GM12874 (cell line): Measurements from ENCODE around the gene XIRP1.

Experiments
- TF ChIP-seq, protein P1 (sequence below): IDR thresholded peaks from 2 replicates; pipeline ENCODE4 v1.5.1; 2011; ENCODE audit warnings: low read depth, mild to moderate bottlenecking, control low read depth, low read length, moderate library complexity; ENCODE audit not compliant: insufficient read depth

The XIRP1 gene

DNA sequence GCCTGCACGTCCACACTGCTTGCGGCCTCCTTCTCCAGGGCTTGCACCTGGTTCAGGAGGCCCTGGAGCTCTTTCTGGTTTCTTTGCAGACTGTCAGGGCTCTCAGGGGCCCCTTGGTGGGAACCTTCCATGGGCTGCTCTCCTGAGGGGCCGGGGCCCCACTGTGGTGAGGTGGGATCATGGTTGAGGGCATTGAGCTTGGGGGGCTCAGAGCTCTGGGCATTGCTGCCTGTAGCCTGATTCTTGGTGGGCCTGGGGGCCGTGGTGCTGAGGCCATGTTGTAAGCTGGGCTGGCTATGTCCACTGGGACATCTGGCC lies 7.5 kb downstream of the XIRP1 start:
- TF ChIP-seq, protein P1, sequence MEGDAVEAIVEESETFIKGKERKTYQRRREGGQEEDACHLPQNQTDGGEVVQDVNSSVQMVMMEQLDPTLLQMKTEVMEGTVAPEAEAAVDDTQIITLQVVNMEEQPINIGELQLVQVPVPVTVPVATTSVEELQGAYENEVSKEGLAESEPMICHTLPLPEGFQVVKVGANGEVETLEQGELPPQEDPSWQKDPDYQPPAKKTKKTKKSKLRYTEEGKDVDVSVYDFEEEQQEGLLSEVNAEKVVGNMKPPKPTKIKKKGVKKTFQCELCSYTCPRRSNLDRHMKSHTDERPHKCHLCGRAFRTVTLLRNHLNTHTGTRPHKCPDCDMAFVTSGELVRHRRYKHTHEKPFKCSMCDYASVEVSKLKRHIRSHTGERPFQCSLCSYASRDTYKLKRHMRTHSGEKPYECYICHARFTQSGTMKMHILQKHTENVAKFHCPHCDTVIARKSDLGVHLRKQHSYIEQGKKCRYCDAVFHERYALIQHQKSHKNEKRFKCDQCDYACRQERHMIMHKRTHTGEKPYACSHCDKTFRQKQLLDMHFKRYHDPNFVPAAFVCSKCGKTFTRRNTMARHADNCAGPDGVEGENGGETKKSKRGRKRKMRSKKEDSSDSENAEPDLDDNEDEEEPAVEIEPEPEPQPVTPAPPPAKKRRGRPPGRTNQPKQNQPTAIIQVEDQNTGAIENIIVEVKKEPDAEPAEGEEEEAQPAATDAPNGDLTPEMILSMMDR: no peak

DNA sequence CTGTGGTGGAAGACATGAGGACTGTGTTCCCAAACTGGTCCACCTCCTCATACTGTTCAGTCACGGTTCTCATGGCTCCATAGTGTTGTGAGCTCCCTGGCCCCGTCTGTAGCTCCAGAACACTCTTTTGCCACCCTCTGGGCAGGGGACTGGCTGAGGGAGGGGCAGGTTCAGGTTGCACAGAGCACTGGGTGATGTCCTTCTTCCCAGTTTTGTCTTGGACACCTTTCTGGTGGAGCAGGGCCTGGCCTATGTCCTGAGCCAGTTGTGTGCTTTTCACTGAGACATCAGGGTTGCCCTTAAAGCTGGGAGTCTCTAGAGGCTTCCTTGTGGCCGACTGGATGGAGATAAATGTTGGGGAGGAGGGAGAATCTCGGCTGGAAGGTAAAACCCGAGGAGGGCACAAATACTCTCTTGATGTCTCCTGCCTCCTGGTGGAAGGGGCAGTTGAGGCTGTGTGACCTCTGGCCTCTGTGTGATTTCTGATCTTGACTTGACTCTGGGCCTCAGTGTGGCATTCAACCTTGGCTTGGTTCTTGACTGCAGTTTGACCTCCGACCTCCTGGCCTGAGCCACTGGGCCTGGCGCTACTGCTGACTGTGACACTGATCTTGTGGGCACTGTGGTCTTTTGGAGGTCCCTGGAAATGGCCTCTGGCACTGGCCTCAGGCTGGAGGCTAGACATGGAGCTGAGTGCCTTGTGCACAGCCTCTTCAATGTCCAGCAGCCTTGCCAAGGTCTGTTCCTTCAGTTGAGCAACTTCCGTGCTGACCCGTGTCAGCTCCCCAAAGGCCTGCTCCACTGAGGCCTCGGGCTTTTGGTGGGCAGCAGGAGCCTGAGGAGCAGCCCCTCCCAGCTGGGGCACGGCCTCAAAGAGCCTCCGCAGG lies 8.1 kb downstream of the XIRP1 start:
- TF ChIP-seq, protein P1: no peak

DNA sequence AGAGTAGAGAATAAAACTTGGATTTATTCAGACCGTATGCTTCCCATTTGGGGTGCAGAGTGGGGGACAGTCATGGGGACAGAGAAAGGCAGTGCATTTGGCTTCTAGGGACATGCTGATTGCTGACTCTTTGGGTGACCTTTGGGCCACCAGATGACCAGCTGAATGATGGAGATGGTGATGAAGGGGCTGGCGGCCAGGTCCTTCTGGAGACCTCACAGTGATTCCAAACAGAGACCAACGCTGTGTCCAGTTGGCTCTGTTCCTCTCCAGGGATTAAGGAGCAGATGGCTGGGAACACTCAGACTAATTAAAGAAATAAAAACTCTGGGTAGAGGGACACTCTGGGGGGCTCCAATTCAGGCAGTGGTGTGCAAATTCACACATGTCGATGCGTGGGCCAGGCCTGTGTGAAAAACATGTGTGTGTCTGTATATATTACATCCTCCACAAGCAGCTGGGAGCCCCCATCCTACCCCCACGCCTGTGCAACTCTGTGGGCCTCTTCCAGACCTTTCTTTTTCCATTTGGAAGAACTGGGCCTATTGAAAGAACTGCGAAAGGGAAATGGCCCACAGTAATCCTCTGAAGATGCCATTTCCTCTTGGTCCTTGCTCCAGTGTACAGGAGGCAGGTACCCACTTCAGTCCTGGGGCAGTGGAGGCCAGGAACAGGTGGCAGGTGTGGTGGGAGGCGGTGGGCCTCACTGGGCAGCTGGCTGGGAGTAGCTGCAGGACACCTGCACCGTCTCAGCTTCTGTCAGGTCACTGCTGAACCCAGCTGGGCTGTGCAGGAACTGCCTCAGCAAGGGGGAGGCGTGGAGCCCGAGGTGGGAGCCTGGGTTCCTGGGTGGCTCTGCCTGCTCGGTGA lies 8.9 kb downstream of the XIRP1 start:
- TF ChIP-seq, protein P1: no peak

DNA sequence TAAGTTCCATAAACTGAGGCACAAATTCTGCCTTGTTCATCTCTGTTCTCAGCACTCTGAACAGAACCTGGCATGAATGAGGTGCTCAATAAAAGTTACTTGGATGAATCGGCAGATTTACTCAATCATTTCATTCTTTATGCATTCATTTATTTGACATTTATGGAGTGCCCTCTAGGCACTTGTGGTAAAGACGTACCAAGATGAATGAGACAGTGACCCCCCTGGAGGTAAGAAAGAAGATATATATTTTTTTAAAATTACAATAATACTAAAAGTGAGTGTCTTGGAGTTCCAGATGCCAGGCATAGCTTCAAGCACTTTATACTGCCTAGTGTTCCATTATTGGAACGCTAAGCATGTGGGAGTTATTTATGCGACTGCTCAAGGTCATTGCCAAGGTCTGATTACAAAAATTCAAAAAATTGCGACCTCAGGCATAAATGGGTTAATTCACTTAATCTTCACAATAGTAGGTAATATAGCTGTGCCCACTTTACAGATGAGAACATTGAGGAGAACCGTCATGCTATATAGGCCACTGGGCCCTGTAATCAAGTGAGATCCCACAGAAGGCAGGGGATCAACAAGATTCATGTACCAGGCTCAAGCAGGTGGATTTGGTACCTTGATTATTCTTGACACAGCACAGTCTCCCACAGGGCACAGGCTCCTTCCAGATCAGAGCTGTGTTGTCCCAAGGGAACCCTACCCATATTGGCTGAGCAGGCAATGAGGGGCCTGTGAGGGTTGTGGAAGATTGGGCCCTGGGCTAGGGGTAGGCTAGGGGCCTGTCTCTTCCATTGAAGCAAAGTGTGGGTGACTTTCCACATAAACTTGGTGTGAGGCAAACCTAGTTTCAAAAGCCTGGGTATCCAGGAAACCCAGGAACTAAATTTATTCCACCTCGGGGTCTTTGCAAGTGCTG lies 10.7 kb downstream of the XIRP1 start:
- TF ChIP-seq, protein P1: no peak

DNA sequence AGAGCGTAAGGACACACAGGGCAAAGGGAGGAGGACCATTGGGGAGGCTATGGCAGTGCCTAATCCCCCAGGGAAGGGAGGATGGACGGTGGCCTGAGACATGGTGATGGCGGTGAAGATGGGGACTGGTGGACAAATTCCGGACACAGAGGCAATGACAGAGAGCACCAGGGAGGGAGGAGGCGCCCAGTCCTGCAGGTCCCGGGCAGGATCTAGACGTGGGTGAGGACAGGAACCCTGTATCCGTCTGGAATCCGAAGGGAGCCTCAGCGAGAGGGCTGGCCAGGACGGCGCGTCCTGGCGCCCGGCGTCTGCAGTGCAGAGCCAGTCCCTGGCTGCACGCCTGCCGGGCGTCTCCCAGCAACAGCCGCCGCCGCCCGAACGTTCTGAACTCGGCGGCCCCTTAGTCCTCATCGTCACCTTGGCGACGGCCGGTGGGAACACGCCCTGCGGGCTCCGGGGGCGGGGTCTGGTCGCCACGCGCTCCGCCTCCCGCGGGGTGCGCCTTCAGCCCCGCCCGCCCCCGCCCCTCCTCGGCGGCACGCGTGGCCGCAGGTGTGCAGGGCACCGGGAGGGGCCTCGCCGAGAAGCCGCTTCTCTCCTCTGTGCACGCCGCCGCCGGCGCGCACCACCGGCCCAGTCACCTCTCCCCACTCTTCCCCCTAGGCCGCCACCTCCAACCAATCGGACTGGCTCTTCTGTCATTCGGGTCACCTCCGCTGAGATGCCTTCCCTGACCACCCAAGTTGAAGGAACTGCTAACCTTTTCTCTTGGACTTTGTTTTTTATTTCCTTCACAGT lies 11.6 kb downstream of the XIRP1 start:
- TF ChIP-seq, protein P1: no peak

DNA sequence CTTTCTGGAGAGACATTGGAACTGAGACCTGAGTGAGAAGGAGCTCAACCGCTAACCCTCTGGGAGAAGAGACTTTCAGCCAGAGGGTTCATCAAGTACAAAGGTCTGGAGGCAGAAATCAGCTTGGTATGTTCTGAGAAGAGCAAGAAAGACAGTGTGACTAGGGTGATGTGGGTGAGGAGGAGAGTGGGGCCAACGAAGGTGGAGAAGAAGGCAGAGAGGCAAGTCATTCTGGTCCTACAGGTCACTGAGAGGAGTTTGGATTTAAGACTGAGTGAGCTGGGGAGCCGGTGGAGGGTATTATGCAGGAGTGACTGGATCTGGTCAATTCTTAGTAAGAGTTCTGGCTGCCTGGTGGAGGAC lies 12.2 kb downstream of the XIRP1 start:
- TF ChIP-seq, protein P1: no peak
